ENCODE measurements around the gene MEIS3.

DNA sequence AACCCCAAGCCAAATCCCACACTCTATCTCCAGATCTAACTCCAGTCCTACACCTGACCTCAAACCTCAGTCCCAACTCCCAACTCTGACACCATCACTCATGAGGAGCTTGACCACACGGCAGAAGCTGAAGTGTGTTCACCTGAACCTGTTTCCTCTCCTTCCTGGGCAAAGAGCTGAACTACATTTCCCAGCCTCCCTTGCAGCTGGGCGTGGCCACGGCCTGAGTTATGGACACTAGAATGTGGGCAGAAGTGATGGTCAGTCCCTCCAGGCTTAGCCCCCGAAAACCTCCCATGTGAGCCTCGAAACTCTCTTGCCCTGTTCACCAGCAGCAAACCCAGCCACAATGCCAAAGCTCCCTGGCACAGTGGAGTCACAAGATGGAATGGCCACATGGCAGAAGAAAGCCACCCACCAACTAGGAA, 19.5 kb upstream of the MEIS3 start:
- TF ChIP-seq, protein P1, sequence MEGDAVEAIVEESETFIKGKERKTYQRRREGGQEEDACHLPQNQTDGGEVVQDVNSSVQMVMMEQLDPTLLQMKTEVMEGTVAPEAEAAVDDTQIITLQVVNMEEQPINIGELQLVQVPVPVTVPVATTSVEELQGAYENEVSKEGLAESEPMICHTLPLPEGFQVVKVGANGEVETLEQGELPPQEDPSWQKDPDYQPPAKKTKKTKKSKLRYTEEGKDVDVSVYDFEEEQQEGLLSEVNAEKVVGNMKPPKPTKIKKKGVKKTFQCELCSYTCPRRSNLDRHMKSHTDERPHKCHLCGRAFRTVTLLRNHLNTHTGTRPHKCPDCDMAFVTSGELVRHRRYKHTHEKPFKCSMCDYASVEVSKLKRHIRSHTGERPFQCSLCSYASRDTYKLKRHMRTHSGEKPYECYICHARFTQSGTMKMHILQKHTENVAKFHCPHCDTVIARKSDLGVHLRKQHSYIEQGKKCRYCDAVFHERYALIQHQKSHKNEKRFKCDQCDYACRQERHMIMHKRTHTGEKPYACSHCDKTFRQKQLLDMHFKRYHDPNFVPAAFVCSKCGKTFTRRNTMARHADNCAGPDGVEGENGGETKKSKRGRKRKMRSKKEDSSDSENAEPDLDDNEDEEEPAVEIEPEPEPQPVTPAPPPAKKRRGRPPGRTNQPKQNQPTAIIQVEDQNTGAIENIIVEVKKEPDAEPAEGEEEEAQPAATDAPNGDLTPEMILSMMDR (IDR thresholded peaks at IDR 0.05; ENCODE audit: low read depth, low read length) = no peak
- TF ChIP-seq MYC (IDR thresholded peaks at IDR 0.05; ENCODE audit: low read depth, low read length) = no peak
